DMS53 (cell line): ENCODE measurements around the gene FBXL16.
"Not testable (repeated sequence)": the region's sequence is repeated elsewhere in the genome, so short reads cannot be mapped to it uniquely, and the experiment has no call there.

ENCODE experiments used
- DNase-seq: peaks from one replicate; lab custom pipeline; 2025; lab: John Stamatoyannopoulos, UW

Gene FBXL16

GRCh38 chr16:705431-706188 lies at the start of gene FBXL16:
Gene FBXL16, minus strand, starts transcription at chr16:705801. Its CDS starts 8,396 bp downstream, at chr16:697405.
- peak; percentile 86 for DNase-seq

GRCh38 chr16:754656-755055 lies 49.1 kb upstream of the FBXL16 start:
- no peak for DNase-seq

- DNase-seq, result not testable (repeated sequence)
These were observed 48.6 kb upstream of the FBXL16 start for GRCh38 chr16:754121-754607.

- DNase-seq, result peak; percentile 49
These were observed 46.4 kb upstream of the FBXL16 start for GRCh38 chr16:752007-752312.

- no peak for DNase-seq
These were observed 45.8 kb upstream of the FBXL16 start for GRCh38 chr16:751152-752006.

GRCh38 chr16:750485-750884 lies 44.9 kb upstream of the FBXL16 start:
- no peak for DNase-seq

- DNase-seq, result no peak
These were observed 43.4 kb upstream of the FBXL16 start for GRCh38 chr16:749010-749409.

GRCh38 chr16:747978-748746 lies 42.6 kb upstream of the FBXL16 start:
- DNase-seq, result no peak

- no peak for DNase-seq
These were observed 41.0 kb upstream of the FBXL16 start for GRCh38 chr16:746637-747036.

GRCh38 chr16:745739-746138 lies 40.1 kb upstream of the FBXL16 start:
- DNase-seq, result peak; percentile 69

- DNase-seq, result peak; percentile 20
These were observed 38.3 kb upstream of the FBXL16 start for GRCh38 chr16:743794-744500.

- DNase-seq, result not testable (repeated sequence)
These were observed 37.3 kb upstream of the FBXL16 start for GRCh38 chr16:742894-743293.

GRCh38 chr16:741986-742629 lies 36.5 kb upstream of the FBXL16 start:
- no peak for DNase-seq

GRCh38 chr16:740764-741505 lies 35.3 kb upstream of the FBXL16 start, which contains the start of gene CIAO3:
Gene CIAO3, minus strand, starts transcription at chr16:740997. Its CDS starts 12 bp downstream, at chr16:740985.
- DNase-seq, result peak; percentile 93

- DNase-seq, result peak; percentile 41
These were observed 34.8 kb upstream of the FBXL16 start for GRCh38 chr16:740459-740763.

- peak; percentile 47 for DNase-seq
These were observed 34.2 kb upstream of the FBXL16 start for GRCh38 chr16:739560-740458.

- no peak for DNase-seq
These were observed 31.4 kb upstream of the FBXL16 start for GRCh38 chr16:736936-737481.

- no peak for DNase-seq
These were observed 30.4 kb upstream of the FBXL16 start for GRCh38 chr16:735982-736453.
